Measurements from ENCODE around the gene SLC6A6. TPM values are rescaled to one million over a fixed set of nuclear protein-coding genes. Genes with fewer than 3 reads are reported as not detected.

The SLC6A6 gene
- total and polyA plus RNA-seq, 2 experiments from 2014 or later = 27.5 to 150 TPM

DNA sequence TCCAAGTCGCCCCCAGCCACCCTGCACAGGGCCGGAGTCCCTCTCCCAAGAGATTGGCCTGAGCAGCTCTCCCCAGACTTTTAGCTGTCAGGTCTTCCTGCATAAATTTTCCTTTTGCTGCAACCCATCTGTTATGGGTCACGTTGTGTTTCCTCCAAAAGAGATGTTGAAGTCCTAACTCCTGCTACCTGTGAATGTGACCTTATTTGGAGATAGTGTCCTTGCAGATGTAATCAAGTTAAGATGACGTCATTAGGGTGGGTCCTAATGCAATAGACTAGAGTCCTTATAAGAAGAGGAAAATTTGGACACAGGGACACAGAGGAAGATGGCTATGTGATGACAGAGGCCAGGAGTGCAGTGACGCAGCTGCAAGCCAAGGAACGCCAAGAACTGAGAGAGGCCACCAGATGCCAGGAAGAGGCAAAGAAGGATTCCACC lies 13.2 kb upstream of the SLC6A6 start:
- Histone ChIP-seq H3K27me3 (ENCODE audit: insufficient read depth) (no peaks in the 10 kb centered on the region), H3K79me2 (replicated peaks; ENCODE audit: insufficient read depth) (no peaks in the 10 kb centered on the region), H3K4me3 (no peak overlapping the region), H3K4me2 (no peak overlapping the region), H3K36me3 (ENCODE audit: insufficient read depth) (no peaks in the 10 kb centered on the region), H2AFZ (no peak overlapping the region), H3F3A (replicated peaks; ENCODE audit: low read depth) (no peaks in the 10 kb centered on the region), H3K4me1 (ENCODE audit: insufficient read depth) (no peaks in the 10 kb centered on the region), H4K20me1 (replicated peaks; ENCODE audit: insufficient read depth) (no peaks in the 10 kb centered on the region), H3K27ac (ENCODE audit: low read depth) (no peak overlapping the region), H3K9me2 (ENCODE audit: insufficient read depth) (no peaks in the 10 kb centered on the region)
- TF ChIP-seq JUNB (IDR thresholded peaks at IDR 0.05; ENCODE audit: unreplicated experiment) (no peak), ZNF331 (CRISPR knock-in tag; IDR thresholded peaks at IDR 0.05; ENCODE audit: low read depth) (no peak), EZH2 (IDR thresholded peaks at IDR 0.05; ENCODE audit: low read depth, unreplicated experiment) (no peak), ZNF114 (CRISPR knock-in tag; IDR thresholded peaks at IDR 0.05) (no peak), STAT1 (IDR thresholded peaks at IDR 0.05; ENCODE audit: unreplicated experiment) (no peak), CREB1 (CRISPR knock-in tag; IDR thresholded peaks at IDR 0.05; ENCODE audit: low read depth) (no peak), NANOG (IDR thresholded peaks at IDR 0.05; ENCODE audit: borderline replicate concordance) (no peak), POLR2AphosphoS5 (IDR thresholded peaks at IDR 0.05; ENCODE audit: low read depth) (no peak)
- Mint-ChIP-seq H3K4me1 (peaks cover 12% of the 10 kb centered on the region), H3K9me3 (peaks cover 5% of the 10 kb centered on the region; the same call in 1 of the 3 replicates), H3K36me3 (ENCODE audit: low read depth) (no peaks in the 10 kb centered on the region; the same call in 2 of the 3 replicates), H3K4me3 (no peak overlapping the region), H3K27ac (no peak overlapping the region), H3K27me3 (ENCODE audit: insufficient read depth, low read depth, poor library complexity) (peaks cover 6% of the 10 kb centered on the region)
- no peak for DNase-seq (ENCODE audit: low spot score)
- ATAC-seq = no peak

DNA sequence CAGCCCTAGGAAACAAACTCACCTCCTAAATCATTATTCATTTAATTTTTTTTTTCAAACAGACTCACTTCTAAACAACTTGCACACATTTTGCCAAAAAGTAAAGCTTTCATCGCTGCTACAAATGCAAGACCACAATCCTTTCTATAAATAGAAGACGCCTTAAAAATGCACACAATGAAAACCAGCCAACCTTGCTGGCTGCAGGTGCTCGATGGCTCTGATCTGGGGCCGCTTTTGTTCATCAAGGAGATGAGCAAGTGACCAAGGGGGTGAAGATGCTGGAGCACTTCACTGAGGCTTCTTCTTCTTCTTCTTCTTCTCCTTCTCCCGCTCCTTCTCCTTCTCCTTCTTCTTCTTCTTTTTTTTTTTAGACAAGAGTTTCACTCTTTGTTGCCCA lies 12.7 kb upstream of the SLC6A6 start:
- ATAC-seq (no peak), DNase-seq (ENCODE audit: low spot score) (no peak)
- H3K27ac ChIP-seq (ENCODE audit: low read depth) = no peak overlapping the region
- H2AFZ ChIP-seq = no peak overlapping the region
- no peaks in the 10 kb centered on the region for H3F3A ChIP-seq (replicated peaks; ENCODE audit: low read depth)
- no peak overlapping the region for H3K4me3 ChIP-seq
- H3K4me1 Mint-ChIP-seq = peaks cover 12% of the 10 kb centered on the region
- no peak overlapping the region for H3K4me3 Mint-ChIP-seq
- H3K4me2 ChIP-seq = no peak overlapping the region
- H3K27me3 ChIP-seq (ENCODE audit: insufficient read depth) = no peaks in the 10 kb centered on the region
- no peaks in the 10 kb centered on the region for H3K36me3 ChIP-seq (ENCODE audit: insufficient read depth)
- H3K36me3 Mint-ChIP-seq (ENCODE audit: low read depth) = no peaks in the 10 kb centered on the region; the same call in 2 of the 3 replicates
- no peaks in the 10 kb centered on the region for H3K79me2 ChIP-seq (replicated peaks; ENCODE audit: insufficient read depth)
- H3K27me3 Mint-ChIP-seq (ENCODE audit: insufficient read depth, low read depth, poor library complexity) = peaks cover 6% of the 10 kb centered on the region
- no peaks in the 10 kb centered on the region for H3K9me2 ChIP-seq (ENCODE audit: insufficient read depth)
- no peak overlapping the region for H3K27ac Mint-ChIP-seq
- H4K20me1 ChIP-seq (replicated peaks; ENCODE audit: insufficient read depth) = no peaks in the 10 kb centered on the region
- H3K9me3 Mint-ChIP-seq = peaks cover 5% of the 10 kb centered on the region; the same call in 1 of the 3 replicates
- H3K4me1 ChIP-seq (ENCODE audit: insufficient read depth) = no peaks in the 10 kb centered on the region
- TF ChIP-seq ZNF331 (CRISPR knock-in tag; IDR thresholded peaks at IDR 0.05; ENCODE audit: low read depth) (no peak), POLR2AphosphoS5 (IDR thresholded peaks at IDR 0.05; ENCODE audit: low read depth) (no peak), JUNB (IDR thresholded peaks at IDR 0.05; ENCODE audit: unreplicated experiment) (no peak), NANOG (IDR thresholded peaks at IDR 0.05; ENCODE audit: borderline replicate concordance) (no peak), EZH2phosphoT487 (IDR thresholded peaks at IDR 0.05; ENCODE audit: unreplicated experiment) (no peak), ZNF114 (CRISPR knock-in tag; IDR thresholded peaks at IDR 0.05) (no peak)
- TF ChIP-seq, protein P1, sequence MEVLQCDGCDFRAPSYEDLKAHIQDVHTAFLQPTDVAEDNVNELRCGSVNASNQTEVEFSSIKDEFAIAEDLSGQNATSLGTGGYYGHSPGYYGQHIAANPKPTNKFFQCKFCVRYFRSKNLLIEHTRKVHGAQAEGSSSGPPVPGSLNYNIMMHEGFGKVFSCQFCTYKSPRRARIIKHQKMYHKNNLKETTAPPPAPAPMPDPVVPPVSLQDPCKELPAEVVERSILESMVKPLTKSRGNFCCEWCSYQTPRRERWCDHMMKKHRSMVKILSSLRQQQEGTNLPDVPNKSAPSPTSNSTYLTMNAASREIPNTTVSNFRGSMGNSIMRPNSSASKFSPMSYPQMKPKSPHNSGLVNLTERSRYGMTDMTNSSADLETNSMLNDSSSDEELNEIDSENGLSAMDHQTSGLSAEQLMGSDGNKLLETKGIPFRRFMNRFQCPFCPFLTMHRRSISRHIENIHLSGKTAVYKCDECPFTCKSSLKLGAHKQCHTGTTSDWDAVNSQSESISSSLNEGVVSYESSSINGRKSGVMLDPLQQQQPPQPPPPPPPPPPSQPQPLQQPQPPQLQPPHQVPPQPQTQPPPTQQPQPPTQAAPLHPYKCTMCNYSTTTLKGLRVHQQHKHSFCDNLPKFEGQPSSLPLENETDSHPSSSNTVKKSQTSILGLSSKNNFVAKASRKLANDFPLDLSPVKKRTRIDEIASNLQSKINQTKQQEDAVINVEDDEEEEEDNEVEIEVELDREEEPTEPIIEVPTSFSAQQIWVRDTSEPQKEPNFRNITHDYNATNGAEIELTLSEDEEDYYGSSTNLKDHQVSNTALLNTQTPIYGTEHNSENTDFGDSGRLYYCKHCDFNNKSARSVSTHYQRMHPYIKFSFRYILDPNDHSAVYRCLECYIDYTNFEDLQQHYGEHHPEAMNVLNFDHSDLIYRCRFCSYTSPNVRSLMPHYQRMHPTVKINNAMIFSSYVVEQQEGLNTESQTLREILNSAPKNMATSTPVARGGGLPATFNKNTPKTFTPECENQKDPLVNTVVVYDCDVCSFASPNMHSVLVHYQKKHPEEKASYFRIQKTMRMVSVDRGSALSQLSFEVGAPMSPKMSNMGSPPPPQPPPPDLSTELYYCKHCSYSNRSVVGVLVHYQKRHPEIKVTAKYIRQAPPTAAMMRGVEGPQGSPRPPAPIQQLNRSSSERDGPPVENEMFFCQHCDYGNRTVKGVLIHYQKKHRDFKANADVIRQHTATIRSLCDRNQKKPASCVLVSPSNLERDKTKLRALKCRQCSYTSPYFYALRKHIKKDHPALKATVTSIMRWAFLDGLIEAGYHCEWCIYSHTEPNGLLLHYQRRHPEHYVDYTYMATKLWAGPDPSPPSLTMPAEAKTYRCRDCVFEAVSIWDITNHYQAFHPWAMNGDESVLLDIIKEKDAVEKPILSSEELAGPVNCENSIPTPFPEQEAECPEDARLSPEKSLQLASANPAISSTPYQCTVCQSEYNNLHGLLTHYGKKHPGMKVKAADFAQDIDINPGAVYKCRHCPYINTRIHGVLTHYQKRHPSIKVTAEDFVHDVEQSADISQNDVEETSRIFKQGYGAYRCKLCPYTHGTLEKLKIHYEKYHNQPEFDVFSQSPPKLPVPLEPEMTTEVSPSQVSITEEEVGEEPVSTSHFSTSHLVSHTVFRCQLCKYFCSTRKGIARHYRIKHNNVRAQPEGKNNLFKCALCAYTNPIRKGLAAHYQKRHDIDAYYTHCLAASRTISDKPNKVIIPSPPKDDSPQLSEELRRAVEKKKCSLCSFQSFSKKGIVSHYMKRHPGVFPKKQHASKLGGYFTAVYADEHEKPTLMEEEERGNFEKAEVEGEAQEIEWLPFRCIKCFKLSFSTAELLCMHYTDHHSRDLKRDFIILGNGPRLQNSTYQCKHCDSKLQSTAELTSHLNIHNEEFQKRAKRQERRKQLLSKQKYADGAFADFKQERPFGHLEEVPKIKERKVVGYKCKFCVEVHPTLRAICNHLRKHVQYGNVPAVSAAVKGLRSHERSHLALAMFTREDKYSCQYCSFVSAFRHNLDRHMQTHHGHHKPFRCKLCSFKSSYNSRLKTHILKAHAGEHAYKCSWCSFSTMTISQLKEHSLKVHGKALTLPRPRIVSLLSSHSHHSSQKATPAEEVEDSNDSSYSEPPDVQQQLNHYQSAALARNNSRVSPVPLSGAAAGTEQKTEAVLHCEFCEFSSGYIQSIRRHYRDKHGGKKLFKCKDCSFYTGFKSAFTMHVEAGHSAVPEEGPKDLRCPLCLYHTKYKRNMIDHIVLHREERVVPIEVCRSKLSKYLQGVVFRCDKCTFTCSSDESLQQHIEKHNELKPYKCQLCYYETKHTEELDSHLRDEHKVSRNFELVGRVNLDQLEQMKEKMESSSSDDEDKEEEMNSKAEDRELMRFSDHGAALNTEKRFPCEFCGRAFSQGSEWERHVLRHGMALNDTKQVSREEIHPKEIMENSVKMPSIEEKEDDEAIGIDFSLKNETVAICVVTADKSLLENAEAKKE (CRISPR knock-in tag; IDR thresholded peaks at IDR 0.05) = no peak
- TF ChIP-seq, protein P2, sequence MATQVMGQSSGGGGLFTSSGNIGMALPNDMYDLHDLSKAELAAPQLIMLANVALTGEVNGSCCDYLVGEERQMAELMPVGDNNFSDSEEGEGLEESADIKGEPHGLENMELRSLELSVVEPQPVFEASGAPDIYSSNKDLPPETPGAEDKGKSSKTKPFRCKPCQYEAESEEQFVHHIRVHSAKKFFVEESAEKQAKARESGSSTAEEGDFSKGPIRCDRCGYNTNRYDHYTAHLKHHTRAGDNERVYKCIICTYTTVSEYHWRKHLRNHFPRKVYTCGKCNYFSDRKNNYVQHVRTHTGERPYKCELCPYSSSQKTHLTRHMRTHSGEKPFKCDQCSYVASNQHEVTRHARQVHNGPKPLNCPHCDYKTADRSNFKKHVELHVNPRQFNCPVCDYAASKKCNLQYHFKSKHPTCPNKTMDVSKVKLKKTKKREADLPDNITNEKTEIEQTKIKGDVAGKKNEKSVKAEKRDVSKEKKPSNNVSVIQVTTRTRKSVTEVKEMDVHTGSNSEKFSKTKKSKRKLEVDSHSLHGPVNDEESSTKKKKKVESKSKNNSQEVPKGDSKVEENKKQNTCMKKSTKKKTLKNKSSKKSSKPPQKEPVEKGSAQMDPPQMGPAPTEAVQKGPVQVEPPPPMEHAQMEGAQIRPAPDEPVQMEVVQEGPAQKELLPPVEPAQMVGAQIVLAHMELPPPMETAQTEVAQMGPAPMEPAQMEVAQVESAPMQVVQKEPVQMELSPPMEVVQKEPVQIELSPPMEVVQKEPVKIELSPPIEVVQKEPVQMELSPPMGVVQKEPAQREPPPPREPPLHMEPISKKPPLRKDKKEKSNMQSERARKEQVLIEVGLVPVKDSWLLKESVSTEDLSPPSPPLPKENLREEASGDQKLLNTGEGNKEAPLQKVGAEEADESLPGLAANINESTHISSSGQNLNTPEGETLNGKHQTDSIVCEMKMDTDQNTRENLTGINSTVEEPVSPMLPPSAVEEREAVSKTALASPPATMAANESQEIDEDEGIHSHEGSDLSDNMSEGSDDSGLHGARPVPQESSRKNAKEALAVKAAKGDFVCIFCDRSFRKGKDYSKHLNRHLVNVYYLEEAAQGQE (IDR thresholded peaks at IDR 0.05; ENCODE audit: unreplicated experiment) = no peak

Measured in GM23338 (cell line).